HG02938 (cell line): ENCODE results near the gene EPHA4.

ENCODE experiments used
- ATAC-seq: cut with Tn5 transposase; IDR thresholded peaks from one replicate; pipeline ENCODE4 v1.9.1; 2021; ENCODE audit warnings: mild to moderate bottlenecking, moderate library complexity; ENCODE audit not compliant: unreplicated experiment

The EPHA4 gene

GRCh38 chr2:221572821-221573429 is 821 bp upstream of the EPHA4 start:
- peak; percentile 23 for ATAC-seq

GRCh38 chr2:221571551-221572218 is 419 bp downstream of the EPHA4 start:
- peak; percentile 10 for ATAC-seq

GRCh38 chr2:221571025-221571550 is 1.0 kb downstream of the EPHA4 start:
- ATAC-seq: no peak

DNA sequence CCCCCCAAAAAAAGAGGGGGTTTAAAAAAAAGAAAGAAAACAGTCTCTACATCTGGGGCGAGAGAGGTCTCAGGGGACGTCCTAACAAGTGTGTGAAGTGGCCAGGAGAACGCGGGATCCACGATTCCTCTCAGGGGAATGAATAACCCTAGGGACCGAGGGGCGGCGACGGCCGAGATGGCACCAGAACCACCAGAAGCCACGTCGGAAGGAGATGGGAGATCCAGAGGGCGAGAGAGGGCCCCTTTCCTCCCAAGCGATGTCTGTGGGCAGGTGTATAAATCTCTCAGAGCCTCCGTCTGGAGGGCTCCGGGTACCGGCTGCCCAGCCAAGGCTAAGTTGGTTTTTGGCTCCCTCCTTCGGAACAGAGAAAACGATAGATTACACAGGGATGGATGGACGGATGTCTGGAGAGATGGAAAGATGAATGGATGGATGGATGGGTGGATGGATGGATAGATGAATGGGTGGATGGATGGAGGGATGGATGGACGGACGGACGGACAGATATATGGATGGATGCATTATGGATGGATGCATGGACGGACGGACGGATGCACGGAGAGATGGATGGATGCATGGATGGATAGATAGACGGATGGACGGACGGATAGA is 1.7 kb downstream of the EPHA4 start:
- no peak for ATAC-seq

GRCh38 chr2:221569871-221570270 is 2.2 kb downstream of the EPHA4 start:
- no peak for ATAC-seq

DNA sequence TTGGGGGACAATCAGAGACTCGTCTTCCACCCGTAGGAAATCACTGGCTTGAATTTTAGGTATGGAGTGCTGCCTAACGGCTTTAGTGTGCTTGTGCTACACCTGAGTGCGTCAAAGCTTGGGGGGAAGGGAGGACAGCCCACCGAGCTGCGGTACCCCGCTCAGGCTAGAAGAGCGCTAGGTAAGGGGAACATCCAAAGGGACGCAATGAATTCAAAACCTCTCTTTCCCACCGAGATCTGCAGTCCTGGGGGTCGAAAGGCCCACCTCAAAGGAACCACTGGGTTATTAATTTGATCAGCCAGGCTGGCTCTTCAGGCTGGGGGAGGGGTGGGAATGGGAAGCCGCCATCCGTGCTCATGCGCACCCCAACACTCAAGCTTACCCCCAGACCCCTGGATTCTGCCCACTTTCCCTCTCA is 2.7 kb downstream of the EPHA4 start:
- no peak for ATAC-seq

DNA sequence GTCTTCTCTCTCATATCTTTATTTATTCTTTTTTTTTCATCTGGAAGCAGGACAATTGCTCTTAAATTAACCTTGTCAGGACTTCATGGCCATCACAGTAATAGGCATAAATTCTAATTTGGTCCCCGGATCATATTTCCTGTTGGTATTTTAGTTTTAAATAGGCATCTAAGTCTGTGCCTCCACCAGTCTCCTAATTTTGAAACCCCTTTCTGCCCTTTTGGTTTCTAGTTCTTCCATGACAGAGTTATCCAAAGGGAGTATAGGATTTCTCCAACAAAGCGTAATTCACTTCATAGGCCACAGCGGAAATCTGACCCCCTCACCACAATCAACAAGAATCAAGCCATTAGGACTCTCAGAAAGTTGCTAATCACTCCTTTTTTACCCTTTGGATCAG is 3.8 kb downstream of the EPHA4 start:
- no peak for ATAC-seq

DNA sequence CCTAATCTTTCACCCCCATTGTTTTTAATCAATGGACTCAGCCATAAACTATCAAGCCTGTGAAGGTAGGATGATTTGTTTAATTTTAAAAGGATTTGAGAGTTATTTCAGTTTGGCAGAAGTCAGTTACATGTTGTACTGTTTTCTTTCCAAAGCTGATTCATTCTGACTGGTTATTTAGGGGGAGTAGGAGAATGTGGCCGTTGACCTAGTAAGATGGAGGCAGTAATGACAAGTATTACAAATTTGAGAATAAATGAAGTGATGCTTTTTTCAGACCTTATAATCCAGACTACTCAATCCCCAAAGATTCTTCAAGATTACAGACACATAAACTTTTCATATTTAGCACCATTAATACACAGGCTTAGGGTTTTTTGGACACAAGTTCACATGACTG is 4.3 kb downstream of the EPHA4 start:
- ATAC-seq: no peak

DNA sequence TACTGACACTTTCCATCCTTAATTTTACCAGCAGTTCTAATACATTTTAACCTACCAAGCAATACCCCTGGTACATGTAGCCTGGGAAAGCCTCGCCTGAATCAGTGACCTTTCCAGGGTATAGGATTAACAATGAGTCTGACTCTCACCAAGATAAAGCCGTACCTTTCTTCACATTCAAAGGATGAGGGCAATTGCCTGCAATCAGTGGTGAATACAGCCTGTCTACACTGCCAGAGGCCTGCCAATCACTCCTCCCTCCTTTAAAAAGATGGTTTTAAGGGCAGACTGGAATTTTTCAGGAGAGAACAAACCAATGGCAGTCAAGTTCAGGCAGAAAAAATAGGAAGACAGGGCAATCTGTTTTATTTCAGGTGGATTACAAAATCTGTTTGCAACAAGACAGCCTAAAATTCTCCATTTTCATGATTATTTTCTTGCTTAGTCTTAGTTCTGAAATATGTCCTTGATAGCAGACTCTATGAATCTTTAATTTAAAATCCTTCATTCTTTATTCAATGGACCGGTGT is 4.8 kb downstream of the EPHA4 start:
- ATAC-seq: no peak

DNA sequence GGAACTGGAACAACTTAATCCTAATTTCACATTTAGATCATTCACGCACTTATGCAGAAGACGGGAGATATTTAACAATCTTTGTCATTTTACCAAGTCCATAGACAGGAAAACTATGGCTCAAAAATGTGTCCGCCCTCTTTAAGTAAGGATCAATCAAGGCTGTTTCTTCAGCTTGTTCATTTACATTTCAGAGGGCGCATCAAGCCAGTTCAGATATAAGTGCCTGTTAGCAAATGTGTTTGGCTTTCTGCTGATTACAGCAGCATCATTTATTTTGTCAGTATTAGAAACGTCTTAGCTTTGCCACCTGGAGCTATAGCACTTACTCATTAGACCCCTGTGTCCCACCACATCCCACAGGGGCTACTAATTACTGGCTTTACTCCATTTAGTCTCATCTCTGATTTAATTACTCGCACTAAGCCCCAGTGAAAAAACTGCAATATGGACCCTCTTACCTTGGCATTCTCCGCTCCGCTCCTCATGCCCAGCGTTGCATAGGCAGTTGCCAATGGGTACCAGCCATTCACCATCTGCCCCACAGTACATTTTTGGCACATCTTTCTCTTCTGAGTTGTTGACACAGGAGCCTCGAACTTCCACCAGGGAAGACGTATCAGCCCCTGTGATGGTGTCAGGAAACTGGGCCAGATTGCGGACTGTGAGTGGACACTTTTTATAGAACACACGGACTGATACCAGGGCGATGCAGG is 8.7 kb downstream of the EPHA4 start:
- ATAC-seq: no peak

DNA sequence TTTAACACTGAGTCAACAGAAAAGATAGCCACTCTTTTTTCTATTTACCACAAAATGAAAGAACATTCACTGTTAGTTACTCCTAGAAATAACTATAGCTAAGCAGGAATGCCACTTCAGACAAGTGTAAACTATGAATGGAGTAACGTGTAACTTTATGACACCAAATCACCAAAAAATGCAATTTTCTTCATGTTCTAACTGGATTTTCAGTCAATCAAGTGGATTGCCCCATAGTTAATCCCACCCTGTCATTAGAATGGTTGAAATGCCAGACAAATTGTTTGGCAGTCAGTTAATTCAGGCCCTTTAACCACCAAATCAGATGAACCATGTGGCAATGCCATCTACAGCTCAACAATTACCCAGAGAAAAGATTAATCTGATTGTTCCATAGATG is 9.9 kb downstream of the EPHA4 start:
- no peak for ATAC-seq

DNA sequence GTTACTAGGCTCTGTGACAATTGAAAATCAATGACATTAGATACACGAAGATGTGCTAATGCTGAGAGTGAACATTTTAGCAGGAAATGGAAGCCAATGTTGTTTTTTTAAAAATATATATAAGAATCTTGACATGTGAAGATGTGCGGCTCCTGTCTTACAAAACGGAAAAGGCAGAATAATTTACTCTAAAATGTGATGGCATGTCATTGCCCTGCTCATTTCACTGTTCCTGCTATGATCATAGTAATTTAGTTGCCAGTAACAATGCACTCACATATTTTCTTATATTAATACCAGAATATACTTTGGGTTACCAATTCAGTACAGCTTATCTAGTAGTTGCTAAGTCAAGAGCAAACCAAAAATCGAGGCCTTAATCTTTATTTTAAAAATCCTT is 10.3 kb downstream of the EPHA4 start:
- ATAC-seq: no peak

DNA sequence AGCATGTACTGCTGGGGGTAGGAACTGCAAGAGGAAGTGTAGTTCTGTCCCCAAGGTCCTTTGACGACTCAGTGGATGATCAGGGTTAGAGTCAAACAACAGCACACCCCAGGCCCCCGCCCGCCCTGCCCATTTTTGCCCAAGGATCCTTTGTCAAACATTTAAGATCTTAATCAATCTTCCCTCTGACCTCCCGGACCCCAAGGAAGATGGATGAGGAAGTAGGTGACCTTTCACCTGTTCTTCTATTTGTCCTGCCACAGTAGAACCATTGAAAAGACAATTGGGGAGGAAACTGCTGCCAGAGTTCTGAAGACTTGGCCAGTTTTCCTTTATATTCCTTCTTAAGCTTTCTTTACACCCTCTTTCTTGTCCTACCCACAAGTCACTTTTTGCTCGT is 12.1 kb downstream of the EPHA4 start:
- no peak for ATAC-seq

DNA sequence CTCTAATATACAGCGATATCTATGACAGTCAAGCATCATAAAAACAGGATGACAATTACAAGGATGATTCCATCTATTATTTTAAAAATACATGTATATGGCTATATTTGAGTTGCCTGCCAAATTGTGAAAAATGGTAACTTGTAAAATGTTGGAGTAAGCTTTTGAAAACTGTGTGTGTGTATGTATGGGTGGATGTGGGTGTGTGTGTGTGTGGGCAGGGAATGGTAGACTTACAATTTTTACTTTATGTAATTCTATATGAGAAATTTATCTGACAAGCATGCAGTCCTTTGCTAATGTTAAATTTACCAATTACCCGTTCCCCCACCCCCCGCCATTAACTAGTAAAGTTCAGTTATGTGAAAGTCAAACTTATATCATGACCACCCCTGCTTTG is 14.0 kb downstream of the EPHA4 start:
- no peak for ATAC-seq

- peak; percentile 25 for ATAC-seq
Observed at GRCh38 chr2:221555494-221555846, 16.6 kb downstream of the EPHA4 start.

DNA sequence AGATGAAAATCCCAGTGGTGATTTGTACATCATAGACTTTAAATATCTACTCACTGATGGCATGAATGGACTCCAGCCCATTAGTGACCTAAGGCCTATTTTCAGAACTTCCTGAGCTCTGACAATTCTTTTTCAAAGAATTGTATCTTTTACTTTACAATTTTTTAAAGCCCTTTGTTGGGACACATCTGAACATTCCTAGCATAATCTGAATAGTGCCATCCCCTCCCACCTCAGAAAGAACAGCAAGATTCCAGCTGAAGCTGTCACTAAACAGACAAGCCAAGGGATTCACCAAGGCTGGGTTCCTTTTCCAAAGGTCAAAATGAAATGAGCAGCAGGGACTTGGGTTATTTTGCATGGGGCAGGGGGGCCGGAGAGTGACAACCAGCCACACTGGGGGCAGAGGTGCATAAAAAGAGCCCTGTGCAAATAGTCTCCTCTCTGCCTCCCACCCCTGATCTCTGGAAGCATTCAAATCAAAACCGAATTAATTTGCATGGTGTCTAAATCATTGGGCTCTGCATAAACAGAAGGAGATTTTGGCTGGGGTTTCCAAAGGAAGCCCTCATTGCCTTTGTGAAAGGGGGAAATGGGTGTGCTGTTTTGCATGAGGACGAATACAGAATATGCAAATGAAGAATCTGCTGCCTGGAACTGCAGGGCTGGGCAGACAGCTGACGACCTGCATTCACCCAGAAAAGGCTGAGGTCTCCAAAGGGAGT is 17.2 kb downstream of the EPHA4 start:
- peak; percentile 97 for ATAC-seq

DNA sequence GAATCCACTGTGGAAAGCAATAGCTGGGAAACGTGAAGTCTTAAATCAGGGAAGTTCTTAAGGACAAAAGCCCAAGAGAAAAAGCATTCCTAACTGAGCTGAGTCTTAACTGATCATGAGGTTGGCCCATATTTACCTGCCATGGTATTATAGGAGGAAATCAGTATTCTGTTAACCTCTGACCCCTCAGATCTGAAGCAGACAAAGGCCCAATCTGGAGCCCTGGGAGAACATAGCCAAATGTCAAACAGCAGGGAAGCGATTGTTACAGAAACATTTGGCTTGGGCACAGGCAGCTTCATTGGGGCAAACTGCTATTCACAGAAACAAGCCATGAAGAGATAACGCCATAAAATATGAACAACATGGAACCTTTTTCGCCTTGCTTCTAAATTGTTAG is 18.8 kb downstream of the EPHA4 start:
- no peak for ATAC-seq

GRCh38 chr2:221552291-221552690 is 19.8 kb downstream of the EPHA4 start:
- ATAC-seq: no peak

- ATAC-seq: peak; percentile 44
Observed at GRCh38 chr2:221551864-221552263, 20.2 kb downstream of the EPHA4 start.

DNA sequence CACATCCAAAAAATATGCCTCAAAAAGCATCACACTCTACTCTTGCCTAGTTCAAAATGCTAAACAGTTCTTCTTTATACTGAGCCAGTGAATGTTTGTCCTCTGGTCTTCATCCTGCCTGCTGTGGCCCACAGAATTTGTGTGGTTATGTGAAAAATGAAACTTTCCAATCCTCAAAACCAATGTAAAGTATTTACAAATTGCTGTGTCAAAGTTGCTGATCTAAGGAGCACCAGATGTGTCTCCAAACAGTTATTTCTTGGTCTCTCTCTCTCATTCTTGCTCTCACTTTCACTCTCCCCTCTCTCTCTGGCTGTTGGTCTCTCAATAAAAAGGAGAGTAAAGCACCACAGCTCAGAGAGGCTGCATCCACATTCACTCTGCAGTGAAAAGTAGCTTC is 23.0 kb downstream of the EPHA4 start:
- ATAC-seq: peak; percentile 91
